HG03097 (cell line): ENCODE results near the gene MAGED4.
"Not testable (repeated sequence)": the region's sequence is repeated elsewhere in the genome, so short reads cannot be mapped to it uniquely, and the experiment has no call there.

Source experiments
- ATAC-seq: cut with Tn5 transposase; IDR thresholded peaks from one replicate; pipeline ENCODE4 v1.9.1; 2021; ENCODE audit not compliant: unreplicated experiment, low FRiP score

The MAGED4 gene

DNA sequence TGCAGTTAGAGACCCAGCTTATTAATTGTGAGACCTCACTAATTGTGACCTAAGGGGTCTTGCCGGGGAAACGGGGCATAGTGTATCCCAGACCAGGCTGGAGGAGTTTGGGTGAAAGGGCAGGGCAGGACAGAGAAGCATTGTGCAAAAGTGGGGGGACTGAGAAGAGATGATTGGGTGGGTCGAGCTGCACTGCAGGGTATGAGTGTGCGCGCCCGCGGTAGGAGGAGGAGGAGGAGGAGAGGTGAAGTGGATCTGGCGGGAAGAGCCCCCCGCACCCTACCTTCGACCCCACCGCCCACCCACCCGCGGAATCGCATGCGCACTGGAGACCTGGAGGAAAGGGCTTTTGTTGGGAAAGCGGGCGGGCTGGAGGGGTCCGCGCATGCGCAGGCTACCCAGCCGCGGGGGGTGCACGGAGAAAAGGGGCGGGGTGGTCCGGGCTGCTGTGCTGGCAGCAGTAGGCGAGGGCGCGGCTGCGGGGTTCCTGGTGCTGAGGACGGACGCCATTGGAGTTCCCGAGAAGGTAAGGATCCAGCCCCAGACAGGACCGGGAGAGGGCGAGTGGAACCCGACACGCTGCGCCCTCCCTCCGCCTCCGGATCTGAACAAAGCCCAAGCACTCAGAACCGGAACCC lies at the start of gene MAGED4:
Gene MAGED4, plus strand, starts transcription at position 449 of the 638 bp plus-strand sequence. CDS start 1,035 bp downstream, outside the sequence.
- ATAC-seq, result not testable (repeated sequence)

- ATAC-seq, result no peak
Measured at GRCh38 chrX:52138830-52139544, 45.7 kb upstream of the MAGED4 start.

DNA sequence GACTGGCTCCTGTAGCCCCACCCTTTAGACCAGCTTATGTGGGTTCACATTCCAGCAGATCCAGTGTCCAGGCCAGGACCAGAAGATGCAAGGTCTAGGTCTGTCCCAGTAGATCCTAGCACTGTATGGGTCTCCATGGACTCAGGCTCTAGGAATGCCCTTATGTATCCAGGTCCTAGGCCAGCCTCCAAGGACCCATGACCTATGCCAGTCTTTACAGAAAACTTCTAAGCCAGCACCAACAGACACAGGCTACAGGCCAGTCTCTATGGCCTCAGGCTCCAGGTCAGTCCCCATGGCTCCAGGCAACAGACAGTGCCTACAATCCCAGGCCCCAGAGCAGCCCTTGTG lies 45.2 kb upstream of the MAGED4 start:
- no peak for ATAC-seq

DNA sequence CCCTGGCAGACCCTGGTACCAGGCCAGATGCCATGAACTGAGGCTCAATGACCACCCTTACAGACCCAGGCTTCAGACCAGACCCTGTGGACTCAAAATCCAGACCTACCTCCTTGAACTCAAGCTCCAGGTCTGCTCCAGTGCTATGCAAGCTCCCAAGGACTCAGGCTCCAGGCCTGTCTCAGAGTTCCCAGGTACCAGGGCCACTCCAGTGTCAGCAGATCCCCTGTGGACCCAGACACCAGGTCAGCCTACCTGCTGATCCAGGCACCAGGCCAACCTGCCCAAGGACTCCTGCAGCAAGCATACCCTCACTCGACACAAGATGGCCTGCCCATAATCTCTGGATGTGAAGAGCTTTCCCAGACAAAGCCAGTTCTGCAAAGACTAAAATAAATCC lies 44.7 kb upstream of the MAGED4 start:
- no peak for ATAC-seq

- ATAC-seq, result not testable (repeated sequence)
Measured at GRCh38 chrX:52150667-52151066, 34.0 kb upstream of the MAGED4 start.

GRCh38 chrX:52160140-52160539 lies 24.5 kb upstream of the MAGED4 start:
- not testable (repeated sequence) for ATAC-seq

DNA sequence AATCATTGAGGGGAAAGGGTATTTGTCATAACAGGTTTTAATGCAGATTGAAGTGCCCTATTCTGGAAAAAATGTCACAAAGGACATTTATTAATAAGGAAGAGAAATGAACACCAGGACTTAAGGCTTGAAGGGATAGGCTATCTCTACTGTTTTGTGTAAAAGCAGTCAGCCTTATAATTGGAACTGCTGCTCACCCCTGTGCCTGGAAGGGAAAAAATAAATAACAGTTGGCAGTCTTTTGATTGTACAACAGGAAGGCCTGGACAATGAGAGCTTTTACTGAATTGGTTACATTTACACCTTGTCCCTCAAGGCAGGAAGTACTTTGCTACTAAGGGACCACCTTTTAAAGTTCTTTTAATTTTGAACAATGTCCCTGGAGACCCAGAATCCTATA lies 17.8 kb upstream of the MAGED4 start:
- ATAC-seq, result no peak

GRCh38 chrX:52171055-52171454 lies 13.6 kb upstream of the MAGED4 start:
- ATAC-seq, result not testable (repeated sequence)

DNA sequence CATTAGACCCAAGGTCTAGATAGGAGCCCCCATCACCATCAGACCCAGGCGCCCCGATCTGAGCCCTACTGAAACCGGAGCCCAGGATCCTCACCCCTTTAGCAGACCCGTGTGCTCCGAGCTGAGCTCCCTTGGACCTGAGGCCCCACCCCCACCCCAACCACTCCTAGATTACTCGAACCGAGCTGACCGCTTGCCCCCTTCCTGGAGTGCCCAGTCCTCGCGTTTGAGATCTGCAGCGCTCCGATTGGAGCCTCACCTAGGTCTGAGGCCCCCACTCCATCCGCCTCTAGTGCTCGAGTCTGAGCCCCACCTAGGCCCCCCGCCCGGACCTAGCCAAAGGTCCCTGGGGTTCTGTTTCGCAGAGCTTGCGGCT lies 378 bp downstream of the MAGED4 start:
- ATAC-seq, result not testable (repeated sequence)

GRCh38 chrX:52211405-52211804 lies 26.7 kb downstream of the MAGED4 start:
- not testable (repeated sequence) for ATAC-seq

- ATAC-seq, result no peak
Measured at GRCh38 chrX:52213276-52213675, 28.6 kb downstream of the MAGED4 start.

DNA sequence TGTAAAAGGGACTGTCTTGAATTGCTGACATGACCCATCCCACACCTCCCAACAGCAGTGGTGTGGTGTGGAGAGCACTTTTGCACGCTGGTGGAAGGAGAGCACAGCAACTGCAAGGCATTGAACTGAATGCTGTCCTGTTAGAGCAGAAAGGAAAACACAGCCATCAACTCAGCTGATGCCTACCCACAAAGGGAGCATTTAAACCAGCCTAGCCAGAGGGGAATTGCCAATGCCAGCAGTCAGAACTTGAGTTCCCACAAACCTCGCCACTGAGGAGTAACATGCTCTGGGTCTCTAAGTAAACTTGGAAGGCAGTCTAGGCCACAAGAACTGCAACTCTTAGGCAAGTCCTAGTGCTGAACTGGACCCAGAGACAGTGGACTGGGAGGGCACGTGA lies 31.9 kb downstream of the MAGED4 start:
- ATAC-seq, result no peak

- no peak for ATAC-seq
Measured at GRCh38 chrX:52217494-52218160, 32.9 kb downstream of the MAGED4 start.

DNA sequence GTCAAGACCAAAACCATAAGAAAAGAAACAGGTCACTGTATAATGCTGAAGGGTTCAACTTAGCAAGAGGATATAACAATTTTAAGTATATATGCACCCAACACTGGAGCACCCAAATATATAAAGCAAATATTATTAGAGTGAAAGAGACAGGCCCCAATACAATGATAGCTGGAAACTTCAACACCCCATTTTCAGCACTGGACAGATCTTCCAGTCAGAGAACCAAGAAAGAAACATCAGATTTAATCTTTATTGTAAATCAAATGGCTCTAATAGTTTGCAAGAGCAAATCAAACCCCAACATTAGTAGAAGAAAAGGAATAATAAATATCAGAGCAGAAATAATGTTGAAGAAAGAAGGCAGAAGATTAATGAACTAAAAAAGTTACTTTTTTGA lies 36.2 kb downstream of the MAGED4 start:
- no peak for ATAC-seq
